WERI-Rb-1 (cell line): ENCODE results near the gene PRPSAP2.

Source experiments
- DNase-seq: peaks from one replicate; pipeline ENCODE4 v3.0.0-alpha.2; 2020
- H3K27ac ChIP-seq: fragments of 250-450 bp; sonication (Bioruptor Pico); 2 replicates; pipeline ENCODE4 v1.5.1; 2020; ENCODE audit warnings: mild to moderate bottlenecking, moderate library complexity
- H3K27me3 ChIP-seq: fragments of 250-450 bp; sonication (Bioruptor Pico); 2 replicates; pipeline ENCODE4 v1.5.1; 2021; ENCODE audit warnings: mild to moderate bottlenecking, low read depth, moderate library complexity; ENCODE audit not compliant: insufficient read depth, severe bottlenecking
- H3K36me3 ChIP-seq: fragments of 250-450 bp; sonication (Bioruptor Pico); 2 replicates; pipeline ENCODE4 v1.5.1; 2020; ENCODE audit warnings: mild to moderate bottlenecking, moderate library complexity
- H3K4me3 ChIP-seq: 2 replicates; pipeline ENCODE4 v1.5.1; 2011; ENCODE audit warnings: low read depth, mild to moderate bottlenecking, control low read depth, low read length
- H3K9me3 ChIP-seq: fragments of 250-450 bp; sonication (Bioruptor Pico); 2 replicates; pipeline ENCODE4 v1.5.1; 2021; ENCODE audit warnings: mild to moderate bottlenecking, moderate library complexity; ENCODE audit not compliant: severe bottlenecking
- TF ChIP-seq, protein P1 (sequence below): IDR thresholded peaks from 2 replicates; pipeline ENCODE4 v1.5.1; 2011; ENCODE audit warnings: low read depth, mild to moderate bottlenecking, control low read depth, inconsistent platforms, low read length

The PRPSAP2 gene

DNA sequence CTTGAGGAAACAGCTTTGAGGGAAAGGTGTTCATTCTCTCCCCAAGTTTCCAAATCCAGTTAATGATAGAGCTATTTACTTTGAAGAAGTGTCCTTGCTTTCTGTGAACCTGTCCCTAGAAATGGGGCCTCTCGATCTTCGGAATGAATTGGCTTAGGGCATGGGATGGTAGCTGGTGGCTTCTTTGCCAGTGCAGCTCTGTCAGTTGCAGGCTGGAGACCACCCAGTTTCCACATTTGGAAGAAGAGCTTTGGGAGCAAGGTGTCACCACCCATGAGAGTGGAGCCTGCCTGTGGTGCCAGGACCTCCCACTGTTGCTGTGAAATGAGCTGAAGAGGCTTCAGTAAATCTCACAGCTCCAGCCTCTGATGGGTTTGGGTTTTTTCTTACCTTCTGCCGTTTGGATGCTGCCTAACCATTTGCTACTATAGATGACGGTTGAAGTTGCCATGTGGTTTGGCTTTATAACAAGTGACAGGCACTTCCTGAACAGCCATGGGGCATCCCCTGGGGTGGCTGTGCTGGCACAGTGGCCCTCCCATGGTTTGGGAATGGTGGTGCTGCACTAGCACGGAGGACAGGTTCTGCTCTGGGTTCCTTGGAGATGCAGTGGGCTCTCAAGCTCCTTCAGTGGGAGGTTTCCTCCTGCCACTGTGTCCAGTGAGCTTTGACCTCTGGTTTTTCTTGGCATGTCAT is 74.6 kb downstream of the PRPSAP2 start:
- Histone ChIP-seq H3K36me3 (peaks cover 31% of the 10 kb centered on the region), H3K27me3 (no peaks in the 10 kb centered on the region), H3K27ac (no peak overlapping the region), H3K9me3 (no peaks in the 10 kb centered on the region), H3K4me3 (no peak overlapping the region)
- no peak for DNase-seq
- TF ChIP-seq, protein P1, sequence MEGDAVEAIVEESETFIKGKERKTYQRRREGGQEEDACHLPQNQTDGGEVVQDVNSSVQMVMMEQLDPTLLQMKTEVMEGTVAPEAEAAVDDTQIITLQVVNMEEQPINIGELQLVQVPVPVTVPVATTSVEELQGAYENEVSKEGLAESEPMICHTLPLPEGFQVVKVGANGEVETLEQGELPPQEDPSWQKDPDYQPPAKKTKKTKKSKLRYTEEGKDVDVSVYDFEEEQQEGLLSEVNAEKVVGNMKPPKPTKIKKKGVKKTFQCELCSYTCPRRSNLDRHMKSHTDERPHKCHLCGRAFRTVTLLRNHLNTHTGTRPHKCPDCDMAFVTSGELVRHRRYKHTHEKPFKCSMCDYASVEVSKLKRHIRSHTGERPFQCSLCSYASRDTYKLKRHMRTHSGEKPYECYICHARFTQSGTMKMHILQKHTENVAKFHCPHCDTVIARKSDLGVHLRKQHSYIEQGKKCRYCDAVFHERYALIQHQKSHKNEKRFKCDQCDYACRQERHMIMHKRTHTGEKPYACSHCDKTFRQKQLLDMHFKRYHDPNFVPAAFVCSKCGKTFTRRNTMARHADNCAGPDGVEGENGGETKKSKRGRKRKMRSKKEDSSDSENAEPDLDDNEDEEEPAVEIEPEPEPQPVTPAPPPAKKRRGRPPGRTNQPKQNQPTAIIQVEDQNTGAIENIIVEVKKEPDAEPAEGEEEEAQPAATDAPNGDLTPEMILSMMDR, result no peak

DNA sequence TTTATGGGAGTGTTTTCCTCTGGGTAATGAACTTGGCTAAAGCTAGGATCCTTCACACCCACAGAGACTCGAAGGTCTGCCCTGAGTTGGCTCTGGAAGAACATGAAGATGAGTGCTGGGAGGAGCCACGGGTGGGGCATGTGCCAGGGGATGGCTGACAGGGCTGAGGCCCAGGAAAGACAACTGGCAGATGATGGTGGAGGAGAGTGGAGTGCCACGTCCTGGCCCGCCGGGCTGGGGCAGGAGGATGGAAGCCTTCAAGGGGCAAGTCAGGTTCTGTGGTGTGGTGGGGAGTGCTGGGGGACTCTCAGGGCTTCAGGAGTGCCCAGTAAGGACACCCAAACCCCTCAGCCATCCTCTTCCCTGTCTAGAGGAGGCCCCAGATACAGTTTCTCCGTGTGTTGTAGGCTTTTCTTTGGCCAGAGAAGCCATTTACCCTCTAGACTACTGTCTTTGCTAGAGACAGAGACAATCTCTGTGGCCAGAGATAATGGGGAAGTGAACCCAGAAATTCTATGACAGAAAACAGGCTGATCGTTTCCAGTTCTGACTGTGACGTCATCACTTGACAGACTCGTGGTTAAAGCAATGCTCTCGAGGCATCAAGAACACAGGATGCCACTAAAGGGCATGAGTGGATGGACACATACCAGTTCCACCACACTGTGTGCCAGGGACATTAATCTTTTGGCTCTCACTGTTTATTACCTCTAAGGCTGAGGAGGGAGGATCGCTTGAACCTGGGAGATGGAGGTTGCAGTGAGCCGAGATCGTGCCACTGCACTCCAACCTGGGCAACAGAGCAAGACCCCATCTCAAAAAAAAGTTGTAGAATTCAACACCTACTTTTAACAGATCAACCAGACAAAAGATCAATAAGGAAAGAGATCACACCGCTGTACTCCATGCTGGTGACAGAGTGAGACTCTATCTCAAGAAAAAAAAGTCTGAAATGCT is 75.4 kb downstream of the PRPSAP2 start:
- Histone ChIP-seq H3K9me3 (no peaks in the 10 kb centered on the region), H3K36me3 (peaks cover 28% of the 10 kb centered on the region), H3K27ac (no peak overlapping the region), H3K4me3 (no peak overlapping the region), H3K27me3 (no peaks in the 10 kb centered on the region)
- DNase-seq, result no peak
- TF ChIP-seq, protein P1, result no peak

DNA sequence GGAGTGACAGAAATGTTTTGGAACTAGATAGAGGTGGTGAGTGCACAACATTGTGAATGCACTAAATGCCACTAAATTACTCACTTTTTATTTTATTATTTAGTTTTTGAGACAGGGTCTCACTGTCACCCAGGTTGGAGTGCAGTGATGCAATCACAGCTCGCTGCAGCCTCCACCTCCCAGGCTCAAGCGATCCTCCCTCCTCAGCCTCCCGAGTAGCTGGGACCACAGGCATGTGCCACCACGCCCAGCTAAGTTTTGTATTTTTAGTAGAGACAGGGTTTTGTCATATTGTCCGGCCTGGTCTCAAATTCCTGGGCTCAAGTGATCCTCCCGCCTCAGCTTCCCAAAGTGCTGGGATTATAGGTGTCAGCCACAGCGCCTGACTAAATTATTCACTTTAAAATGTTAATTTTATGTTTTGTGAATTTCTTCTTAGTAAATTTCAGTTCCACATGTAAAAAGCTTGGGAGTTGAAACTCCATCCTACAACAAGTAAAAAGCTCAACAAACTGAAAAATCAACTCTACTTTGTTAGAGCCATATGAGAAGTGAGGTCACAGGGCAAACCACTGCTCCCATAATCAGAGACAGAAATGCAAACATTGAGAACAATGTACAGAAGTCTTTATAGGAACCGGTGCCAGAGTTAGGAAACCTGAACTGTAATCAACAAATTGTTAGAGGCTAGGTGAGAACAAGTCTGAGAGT is 80.2 kb downstream of the PRPSAP2 start:
- no peak for DNase-seq
- Histone ChIP-seq H3K9me3 (no peaks in the 10 kb centered on the region), H3K27ac (no peak overlapping the region), H3K4me3 (no peak overlapping the region), H3K36me3 (no peaks in the 10 kb centered on the region), H3K27me3 (no peaks in the 10 kb centered on the region)
- TF ChIP-seq, protein P1, result no peak

DNA sequence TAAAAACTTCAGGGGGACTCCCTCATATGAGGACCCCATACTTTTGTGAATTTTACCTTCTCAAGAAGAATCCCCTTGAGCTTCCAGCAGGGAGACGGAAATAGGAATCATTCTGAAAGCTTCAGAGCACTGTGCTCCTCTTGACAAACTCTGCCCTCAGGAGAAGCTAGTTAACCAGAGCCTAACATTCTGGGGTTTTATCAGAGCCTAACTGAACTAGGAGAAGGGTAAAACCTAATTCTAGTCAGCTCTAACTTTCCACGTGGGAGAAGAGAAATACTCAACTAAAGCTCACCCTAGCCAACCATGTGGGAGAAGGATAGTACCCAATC is 80.7 kb downstream of the PRPSAP2 start:
- TF ChIP-seq, protein P1, result no peak

DNA sequence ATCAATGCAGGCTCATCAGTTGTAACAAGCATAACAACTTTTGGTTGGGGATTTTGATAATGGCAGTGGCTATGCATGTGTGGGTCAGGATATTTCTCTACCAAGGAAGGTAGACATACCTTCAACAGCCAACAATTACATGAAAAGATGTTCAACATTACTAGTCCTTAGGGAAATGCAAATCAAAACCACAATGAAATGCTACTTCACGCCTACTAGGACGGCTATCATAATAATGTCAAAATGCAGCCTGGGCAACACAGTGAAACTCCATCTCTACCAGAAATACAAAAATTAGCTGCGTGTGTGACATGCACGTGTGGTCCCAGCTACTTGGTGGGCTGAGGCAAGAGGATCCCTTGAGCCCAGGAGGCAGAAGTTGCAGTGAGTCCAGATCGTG is 86.7 kb downstream of the PRPSAP2 start:
- Histone ChIP-seq H3K36me3 (no peaks in the 10 kb centered on the region), H3K4me3 (no peak overlapping the region), H3K9me3 (no peaks in the 10 kb centered on the region), H3K27me3 (no peaks in the 10 kb centered on the region), H3K27ac (no peak overlapping the region)
- no peak for DNase-seq
- TF ChIP-seq, protein P1, result no peak

More for the DNA sequence above, 80.7 kb downstream of the PRPSAP2 start:
- Histone ChIP-seq H3K27me3 (no peaks in the 10 kb centered on the region), H3K9me3 (no peaks in the 10 kb centered on the region), H3K36me3 (no peaks in the 10 kb centered on the region), H3K27ac (no peak overlapping the region), H3K4me3 (no peak overlapping the region)
- no peak for DNase-seq
